Endothelial cell of umbilical vein (primary cell): ENCODE data around the gene ACTL8. TPM values are rescaled to one million over a fixed set of nuclear protein-coding genes. Genes with fewer than 3 reads are reported as not detected.

Experiments
- BruUV-seq: library from RNA; stranded (reverse); fragments of 400-500 nt; replicated peaks from 2 replicates; lab custom pipeline; 2021; lab: Mats Ljungman, UMichigan
- CTCF ChIA-PET: fragments of 300-600, 350-600 bp; sonication (Branson Sonifier 250); formaldehyde crosslinking; loops from one replicate; lab custom pipeline; 2021; ENCODE audit warnings: antibody characterized with exemption, inconsistent platforms; lab: Charles Lee
- POLR2A ChIA-PET: fragments of 300-600, 350-600 bp; sonication (Branson Sonifier 250); formaldehyde crosslinking; loops from one replicate; lab custom pipeline; 2021; ENCODE audit warnings: antibody characterized with exemption, inconsistent platforms; lab: Charles Lee
- DNase-seq: peaks from one replicate; pipeline ENCODE4 v3.0.0-alpha.2; 2011; ENCODE audit warnings: low read depth, low spot score
- FAIRE-seq: peaks from 2 replicates; lab custom pipeline; 2011; peaks lifted over from hg19 to GRCh38; lab: Jason Lieb, UNC
- H2AFZ ChIP-seq: 2 replicates; pipeline ENCODE4 v1.6.0; 2012; ENCODE audit warnings: low read depth, low read length, control low read depth, inconsistent platforms
- H3K27ac ChIP-seq: 2 replicates; pipeline ENCODE4 v1.5.1; 2011; ENCODE audit warnings: low read depth, mild to moderate bottlenecking, control low read depth, low read length, moderate library complexity; ENCODE audit not compliant: insufficient read depth
- H3K27me3 ChIP-seq, 2 experiments: 2 replicates each; pipeline versions ENCODE4 v1.6.0 to v1.6.1; 2011; ENCODE audit warnings: low read length in 2 of 2, mixed read lengths in 1 of 2; ENCODE audit not compliant: control insufficient read depth in 2 of 2, insufficient read depth in 2 of 2
- H3K36me3 ChIP-seq, 2 experiments: 2 replicates in 1 of 2; 3 replicates in 1 of 2; pipeline ENCODE4 v1.5.1; 2011; ENCODE audit warnings: low read length in 2 of 2, mild to moderate bottlenecking in 1 of 2, moderate library complexity in 1 of 2; ENCODE audit not compliant: control insufficient read depth in 2 of 2, insufficient read depth in 2 of 2; ENCODE audit errors: extremely low read depth in 1 of 2
- H3K4me1 ChIP-seq: 3 replicates; pipeline ENCODE4 v1.5.1; 2011; ENCODE audit warnings: mild to moderate bottlenecking, low read length; ENCODE audit not compliant: control insufficient read depth, insufficient read depth; ENCODE audit errors: extremely low read depth
- H3K4me2 ChIP-seq: 2 replicates; pipeline ENCODE4 v1.6.1; 2011; ENCODE audit warnings: low read length, control low read depth, mixed read lengths; ENCODE audit not compliant: insufficient read depth
- H3K4me3 ChIP-seq, 3 experiments: fragments of 200-600 bp in 1 of 3; sonication (generic), shearing (Covaris generic) in 1 of 3; replicated peaks in 1 of 3; 2 replicates each; pipeline ENCODE4 v1.5.1; 2011 to 2016; ENCODE audit warnings: control low read depth in 3 of 3, low read length in 3 of 3, mild to moderate bottlenecking in 2 of 3, inconsistent platforms in 1 of 3, low read depth in 1 of 3, moderate library complexity in 1 of 3; ENCODE audit not compliant: insufficient read depth in 1 of 3
- H3K79me2 ChIP-seq: 2 replicates; pipeline ENCODE4 v1.6.0; 2012; ENCODE audit warnings: low read length, inconsistent platforms; ENCODE audit not compliant: control insufficient read depth, insufficient read depth
- H3K9ac ChIP-seq: replicated peaks from 2 replicates; pipeline ENCODE3; 2011; ENCODE audit warnings: low read length, control low read depth; ENCODE audit not compliant: insufficient read depth; ENCODE audit errors: extremely low read depth
- H3K9me1 ChIP-seq: replicated peaks from 3 replicates; pipeline ENCODE4 v1.6.0; 2011; ENCODE audit warnings: mild to moderate bottlenecking, low read length; ENCODE audit not compliant: control insufficient read depth, insufficient read depth; ENCODE audit errors: extremely low read depth
- H3K9me3 ChIP-seq: replicated peaks from 2 replicates; pipeline ENCODE4 v1.5.1; 2012; ENCODE audit warnings: low read length, inconsistent platforms; ENCODE audit not compliant: control insufficient read depth, insufficient read depth
- H4K20me1 ChIP-seq: replicated peaks from 2 replicates; pipeline ENCODE3; 2011; ENCODE audit warnings: mild to moderate bottlenecking, low read length; ENCODE audit not compliant: control insufficient read depth, insufficient read depth; ENCODE audit errors: extremely low read depth
- CTCF ChIP-seq, 2 donors: IDR thresholded peaks; 1 replicate in 1 of 2; 2 replicates in 1 of 2; pipeline ENCODE4 v1.5.1; 2011; ENCODE audit warnings: low read length in 2 of 2, mild to moderate bottlenecking in 2 of 2, moderate library complexity in 2 of 2, control low read depth in 1 of 2, inconsistent platforms in 1 of 2, low read depth in 1 of 2; ENCODE audit not compliant: insufficient read depth in 1 of 2; ENCODE audit errors: extremely low read depth in 1 of 2
- EZH2 ChIP-seq: IDR thresholded peaks from 2 replicates; pipeline ENCODE4 v1.6.1; 2012; ENCODE audit warnings: borderline replicate concordance, low read depth, mild to moderate bottlenecking, moderate library complexity, low read length, inconsistent platforms; ENCODE audit not compliant: severe bottlenecking
- FOS ChIP-seq: IDR thresholded peaks from 2 replicates; pipeline ENCODE4 v1.6.1; 2011; ENCODE audit warnings: mild to moderate bottlenecking, low read length, moderate library complexity, borderline replicate concordance; ENCODE audit not compliant: insufficient read depth
- GATA2 ChIP-seq: IDR thresholded peaks from 2 replicates; pipeline ENCODE4 v1.7.0; 2011; ENCODE audit warnings: low read depth, mild to moderate bottlenecking, moderate library complexity, mixed read lengths, low read length; ENCODE audit not compliant: insufficient read length, insufficient read depth
- JUN ChIP-seq: IDR thresholded peaks from 2 replicates; pipeline ENCODE4 v1.6.1; 2011; ENCODE audit warnings: borderline replicate concordance, low read depth; ENCODE audit not compliant: insufficient read length, insufficient read depth
- MAX ChIP-seq: IDR thresholded peaks from 2 replicates; pipeline ENCODE4 v1.6.1; 2011; ENCODE audit not compliant: insufficient read depth, insufficient read length
- MYC ChIP-seq: IDR thresholded peaks from one replicate; pipeline ENCODE4 v1.6.1; 2011; ENCODE audit warnings: mild to moderate bottlenecking, low read depth, low read length
- POLR2A ChIP-seq: IDR thresholded peaks from 2 replicates; pipeline ENCODE4 v1.6.1; 2012; ENCODE audit warnings: low read depth, mild to moderate bottlenecking, control low read depth, low read length
- POLR2AphosphoS5 ChIP-seq: IDR thresholded peaks from 2 replicates; pipeline ENCODE4 v1.6.1; 2012; ENCODE audit warnings: low read depth, mild to moderate bottlenecking, control low read depth, low read length, moderate library complexity; ENCODE audit not compliant: insufficient read depth
- dilution Hi-C: fragments of 300-500 bp; cut with MboI; formaldehyde crosslinking; loops from one replicate; pipeline ENCODE4 v1.15.0; 2019; ENCODE audit warnings: low sequenced_read_pairs; ENCODE audit not compliant: extremely low pct_ligation_motif_present
- intact Hi-C: fragments of 100-400 bp; cut with micrococcal nuclease; formaldehyde crosslinking; loops from one replicate; pipeline ENCODE4 v1.10.0; 2022
- polyA plus RNA-seq, 4 experiments: library from polyadenylated mRNA; depleted of rRNA in 3 of 4; stranded (reverse) in 3 of 4; unstranded in 1 of 4; fragments of >200 nt; gene quantifications; 2 replicates each; pipeline versions ENCODE4 v1.2.1 to v1.2.3, GENCODE V29; 2011 to 2012; ENCODE audit warnings: missing spikeins in 1 of 4
- total RNA-seq: library from RNA; stranded (reverse); gene quantifications from 2 replicates; pipeline ENCODE4 v1.2.3, GENCODE V29; 2021

ACTL8 gene
- total and polyA plus RNA-seq, 2 donors (not counting 3 experiments of a cell fraction or from before 2014, with no cell fraction given): not detected

GRCh38 chr1:17870679-17871078, 115.5 kb downstream of the ACTL8 start:
- Histone ChIP-seq H3K4me2 (no peak overlapping the region), H2AFZ (no peak overlapping the region), H3K4me1 (no peaks in the 10 kb centered on the region), H3K79me2 (no peaks in the 10 kb centered on the region), H3K9me3 (peaks cover 2% of the 10 kb centered on the region), H4K20me1 (no peaks in the 10 kb centered on the region), H3K27ac (no peak overlapping the region), H3K9ac (no peak overlapping the region), H3K9me1 (no peaks in the 10 kb centered on the region), H3K27me3 (no peaks in the 10 kb centered on the region), H3K4me3 (no peak overlapping the region), H3K36me3 (no peaks in the 10 kb centered on the region)
- dilution Hi-C loops: no loop called here
- DNase-seq (no peak), FAIRE-seq (no peak)
- intact Hi-C loops: no loop called here
- ChIA-PET CTCF (no interaction called here), POLR2A (no interaction called here)
- no TSS peak for BruUV-seq
- no peak for TF ChIP-seq JUN
- no peak for TF ChIP-seq CTCF (IDR thresholded peaks at IDR 0.05; ENCODE audit: extremely low read depth in 1 of 2, insufficient read depth in 1 of 2, low read depth in 1 of 2, low read length in 2 of 2)
- TF ChIP-seq MYC: no peak
- TF ChIP-seq POLR2A: no peak
- TF ChIP-seq FOS: no peak
- no peak for TF ChIP-seq MAX
- no peak for TF ChIP-seq EZH2
- TF ChIP-seq GATA2: no peak
- no peak for TF ChIP-seq POLR2AphosphoS5
